BLaER1 treated with 17β-estradiol and CSF1 and Interleukin-3, amounts not matched to agents 10 nM and 100 nM (cell line): ENCODE results near the gene WFDC5.
A peak's percentile ranks its signal among the peaks of the same experiment; 100 is the strongest.
"Not testable (repeated sequence)": the region's sequence is repeated elsewhere in the genome, so short reads cannot be mapped to it uniquely, and the experiment has no call there.

Experiments used
- H3K27ac ChIP-seq, 11 experiments: shearing (Covaris generic); formaldehyde crosslinking; 2 replicates each; pipeline ENCODE4 v1.8.1; 2022
- H3K27me3 ChIP-seq, 11 experiments: shearing (Covaris generic); formaldehyde crosslinking; 2 replicates each; pipeline ENCODE4 v1.8.1; 2022
- H3K36me3 ChIP-seq, 11 experiments: shearing (Covaris generic); formaldehyde crosslinking; 2 replicates each; pipeline ENCODE4 v1.8.1; 2022
- H3K4me1 ChIP-seq, 10 experiments: shearing (Covaris generic); formaldehyde crosslinking; 2 replicates each; pipeline ENCODE4 v1.8.1; 2022
- H3K4me2 ChIP-seq, 11 experiments: shearing (Covaris generic); formaldehyde crosslinking; 2 replicates each; pipeline ENCODE4 v1.8.1; 2022
- H3K4me3 ChIP-seq, 10 experiments: shearing (Covaris generic); formaldehyde crosslinking; 2 replicates each; pipeline ENCODE4 v1.8.1; 2022
- H3K9ac ChIP-seq, 11 experiments: shearing (Covaris generic); formaldehyde crosslinking; 2 replicates each; pipeline ENCODE4 v1.8.1; 2022
- H3K9me3 ChIP-seq, 11 experiments: shearing (Covaris generic); formaldehyde crosslinking; replicated peaks in 1 of 11; 2 replicates each; pipeline ENCODE4 v1.8.1; 2022
- H4K20me1 ChIP-seq, 11 experiments: shearing (Covaris generic); formaldehyde crosslinking; 2 replicates each; pipeline ENCODE4 v1.8.1; 2022
- Cebpa-rat ChIP-seq, 11 experiments: shearing (Covaris generic); IDR thresholded peaks; 2 replicates each; pipeline ENCODE4 v1.8.1; 2022

Gene WFDC5

DNA sequence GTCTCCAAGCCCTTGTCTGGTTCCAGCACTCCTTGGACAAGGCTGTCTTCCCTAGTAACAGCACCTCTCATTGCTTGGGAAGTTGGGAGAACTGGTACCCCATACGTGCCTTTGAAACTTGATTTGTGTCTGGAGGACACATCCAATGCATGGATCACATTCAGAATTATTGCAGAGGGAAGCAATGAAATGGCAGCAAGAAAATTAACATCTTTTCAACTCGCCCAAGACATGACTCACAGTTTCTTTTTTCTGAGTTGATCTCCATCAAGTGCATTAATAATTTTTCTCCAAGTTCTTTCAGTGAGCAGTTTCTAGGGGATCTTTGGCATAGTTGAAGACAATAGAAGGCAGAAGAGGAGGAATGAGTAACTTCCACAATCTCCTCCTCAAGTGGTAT is 37.4 kb upstream of the WFDC5 start:
- Histone ChIP-seq H3K27ac (no peak overlapping the region), H3K9me3 (peaks cover 14 to 43% (median 26%) of the 10 kb centered on the region in 11 experiments; a peak in 20 of 22 replicates), H3K4me2 (peak overlapping the region in 3 of 11 experiments; percentile 3 to 65 (median 57); a peak in 4 of 22 replicates), H3K4me1 (peaks cover 0 to 32% (median 12%) of the 10 kb centered on the region in 10 experiments; a peak in 11 of 20 replicates), H3K36me3 (no peaks in the 10 kb centered on the region; a peak in 2 of 22 replicates), H3K27me3 (no peaks in the 10 kb centered on the region), H4K20me1 (no peaks in the 10 kb centered on the region), H3K4me3 (no peak overlapping the region), H3K9ac (no peak overlapping the region)
- no peak for TF ChIP-seq Cebpa-rat (IDR thresholded peaks at IDR 0.05)

DNA sequence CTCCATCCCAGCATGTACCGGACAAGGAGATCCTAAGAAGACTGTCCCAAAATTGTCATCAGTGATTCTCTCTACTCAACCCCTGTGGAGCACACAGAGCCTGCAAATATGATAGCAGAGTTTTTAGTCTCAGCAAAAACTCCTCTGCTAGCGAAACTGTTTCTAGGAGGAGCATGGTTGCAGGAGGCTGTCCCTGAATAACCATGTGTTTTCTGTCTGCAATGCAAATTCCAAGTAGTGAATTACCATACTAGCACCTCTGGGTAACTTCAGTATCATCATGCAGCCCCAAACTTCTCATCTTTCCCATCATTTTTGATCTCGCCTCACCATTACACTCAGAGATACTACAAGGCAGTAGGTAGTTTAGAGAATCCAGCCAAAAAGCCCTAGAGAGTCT is 34.1 kb upstream of the WFDC5 start:
- Histone ChIP-seq H3K9ac (no peak overlapping the region), H3K9me3 (peaks cover 0 to 10% (median 0%) of the 10 kb centered on the region in 11 experiments; a peak in 4 of 22 replicates), H3K27me3 (no peaks in the 10 kb centered on the region), H3K27ac (no peak overlapping the region), H3K4me2 (no peak overlapping the region), H4K20me1 (no peaks in the 10 kb centered on the region), H3K36me3 (no peaks in the 10 kb centered on the region), H3K4me1 (peaks cover 0 to 20% (median 5%) of the 10 kb centered on the region in 10 experiments; a peak in 11 of 20 replicates), H3K4me3 (no peak overlapping the region)
- no peak for TF ChIP-seq Cebpa-rat (IDR thresholded peaks at IDR 0.05)

DNA sequence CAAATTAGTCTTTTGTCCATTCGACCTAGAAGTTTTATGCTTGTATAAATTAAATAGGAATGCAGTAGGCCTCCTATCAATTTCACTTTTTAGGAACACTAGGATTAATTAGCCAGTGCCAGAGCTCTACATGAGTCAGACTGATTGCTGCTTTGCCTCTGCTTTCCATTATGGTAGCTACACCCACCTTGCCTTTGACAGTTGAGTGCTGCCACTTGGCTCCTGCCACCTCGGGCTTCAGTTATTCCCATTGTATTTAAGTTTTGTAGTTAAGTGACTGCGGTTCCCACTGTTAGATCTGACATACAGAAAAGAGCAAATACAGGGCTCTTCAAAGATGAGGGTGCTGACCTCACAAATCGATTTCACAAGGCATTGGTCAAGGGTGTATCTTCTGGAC is 25.9 kb upstream of the WFDC5 start:
- Histone ChIP-seq H3K4me3 (no peak overlapping the region), H3K27me3 (no peaks in the 10 kb centered on the region), H3K4me1 (no peaks in the 10 kb centered on the region), H3K36me3 (no peaks in the 10 kb centered on the region), H3K9me3 (peaks cover 0 to 22% (median 6%) of the 10 kb centered on the region in 11 experiments; a peak in 8 of 22 replicates), H3K4me2 (no peak overlapping the region), H3K27ac (no peak overlapping the region), H3K9ac (no peak overlapping the region), H4K20me1 (no peaks in the 10 kb centered on the region)
- TF ChIP-seq Cebpa-rat (IDR thresholded peaks at IDR 0.05) = no peak

DNA sequence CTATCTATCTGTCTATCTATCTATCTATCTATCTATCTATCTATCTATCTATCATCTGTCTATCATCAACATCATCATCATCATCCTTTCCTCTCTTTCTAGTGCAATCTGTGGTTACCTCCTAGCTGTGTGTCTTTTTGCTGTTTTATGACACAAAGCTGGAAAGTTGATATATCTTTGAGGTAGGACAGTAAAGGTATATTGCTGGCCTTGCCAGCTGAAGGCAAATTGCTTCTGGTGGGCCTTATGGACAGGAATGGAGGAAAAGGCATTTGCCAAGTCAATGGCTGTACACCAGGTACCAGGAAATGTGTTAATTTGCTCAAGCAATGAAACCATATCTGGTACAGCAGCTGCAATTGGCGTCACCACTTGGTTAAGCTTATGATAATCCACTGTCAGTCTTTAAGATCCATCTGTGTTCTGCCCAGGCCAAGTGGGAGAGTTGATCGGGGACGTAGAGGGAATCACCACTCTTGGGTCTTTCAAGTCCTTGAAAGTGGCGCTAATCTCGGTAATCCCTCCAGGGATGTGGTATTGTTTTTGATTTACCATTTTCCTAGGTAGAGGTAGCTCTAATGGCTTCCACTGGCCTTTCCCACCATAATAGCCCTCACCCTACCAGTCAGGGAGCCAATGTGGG is 24.9 kb upstream of the WFDC5 start:
- H4K20me1 ChIP-seq, H3K9ac ChIP-seq, H3K4me3 ChIP-seq, H3K27ac ChIP-seq, H3K4me2 ChIP-seq, H3K36me3 ChIP-seq, H3K27me3 ChIP-seq, H3K4me1 ChIP-seq: not testable (repeated sequence)
- peaks cover 0 to 22% (median 11%) of the 10 kb centered on the region in 11 experiments; a peak in 11 of 22 replicates for H3K9me3 ChIP-seq

DNA sequence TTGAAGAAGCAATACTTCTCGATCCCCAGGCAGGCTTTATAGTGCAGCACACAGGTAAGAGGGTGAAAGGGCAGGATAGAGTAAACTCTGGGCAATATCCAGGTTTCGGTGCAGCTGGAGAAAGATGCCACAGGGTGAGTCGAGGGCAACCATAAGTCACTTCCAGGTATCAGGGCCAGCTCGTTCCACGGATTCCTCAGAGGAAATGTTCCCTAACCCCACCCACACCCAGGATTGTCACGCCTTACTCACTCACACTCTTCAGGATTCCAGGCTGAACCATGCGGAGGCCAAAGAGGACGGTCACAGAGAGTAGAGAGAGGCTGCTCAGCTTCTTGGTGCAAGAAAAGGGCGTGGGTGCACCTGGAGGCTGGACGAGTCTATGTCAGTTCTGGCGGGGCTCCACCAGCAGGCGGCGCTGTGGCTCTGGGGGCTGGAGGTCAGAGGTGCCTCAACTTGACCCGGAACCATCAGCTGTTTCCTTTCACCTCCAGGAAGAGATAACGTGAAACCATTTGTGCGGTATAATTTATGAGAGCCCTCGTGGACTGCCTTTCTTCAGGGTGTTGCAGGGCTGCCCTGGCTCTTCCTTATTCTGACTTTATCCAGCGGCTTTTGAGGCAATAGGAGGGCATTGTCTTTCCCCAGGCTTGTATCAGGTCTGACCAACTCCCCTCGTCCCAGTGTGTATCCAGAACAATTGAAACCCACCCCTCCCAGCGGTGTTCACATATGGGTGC is 23.8 kb upstream of the WFDC5 start:
- Histone ChIP-seq H3K27ac (no peak overlapping the region), H3K9ac (no peak overlapping the region), H3K27me3 (no peaks in the 10 kb centered on the region), H3K9me3 (peaks cover 0 to 22% (median 11%) of the 10 kb centered on the region in 11 experiments; a peak in 11 of 22 replicates), H3K4me3 (no peak overlapping the region), H3K4me1 (no peaks in the 10 kb centered on the region), H3K36me3 (no peaks in the 10 kb centered on the region), H4K20me1 (no peaks in the 10 kb centered on the region), H3K4me2 (no peak overlapping the region)
- TF ChIP-seq Cebpa-rat (IDR thresholded peaks at IDR 0.05) = no peak

DNA sequence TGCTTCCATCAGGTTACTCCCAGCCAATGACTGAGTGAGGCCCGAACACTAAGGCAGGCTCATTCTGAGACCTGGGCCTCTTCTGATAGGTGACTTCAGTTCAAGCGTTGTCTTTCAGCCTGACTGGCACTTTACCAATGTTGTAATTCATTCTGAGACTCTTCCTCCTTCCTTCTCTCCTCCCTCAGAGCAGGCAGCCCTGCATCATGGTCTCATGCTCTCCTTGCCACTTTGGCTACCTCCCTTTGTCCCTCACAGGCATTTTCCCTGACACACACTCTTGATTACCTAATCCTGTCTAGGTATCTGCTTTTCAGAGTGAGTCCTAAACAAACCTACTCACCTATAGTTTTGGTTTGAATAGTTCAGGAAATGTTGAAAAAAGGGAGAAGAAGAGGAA is 21.9 kb upstream of the WFDC5 start:
- Histone ChIP-seq H3K27me3 (no peaks in the 10 kb centered on the region), H3K9ac (no peak overlapping the region), H3K4me3 (no peak overlapping the region), H3K4me1 (no peaks in the 10 kb centered on the region), H3K36me3 (no peaks in the 10 kb centered on the region), H4K20me1 (no peaks in the 10 kb centered on the region), H3K9me3 (peaks cover 0 to 11% (median 6%) of the 10 kb centered on the region in 11 experiments; a peak in 9 of 22 replicates), H3K27ac (no peak overlapping the region), H3K4me2 (no peak overlapping the region)
- no peak for TF ChIP-seq Cebpa-rat (IDR thresholded peaks at IDR 0.05)

DNA sequence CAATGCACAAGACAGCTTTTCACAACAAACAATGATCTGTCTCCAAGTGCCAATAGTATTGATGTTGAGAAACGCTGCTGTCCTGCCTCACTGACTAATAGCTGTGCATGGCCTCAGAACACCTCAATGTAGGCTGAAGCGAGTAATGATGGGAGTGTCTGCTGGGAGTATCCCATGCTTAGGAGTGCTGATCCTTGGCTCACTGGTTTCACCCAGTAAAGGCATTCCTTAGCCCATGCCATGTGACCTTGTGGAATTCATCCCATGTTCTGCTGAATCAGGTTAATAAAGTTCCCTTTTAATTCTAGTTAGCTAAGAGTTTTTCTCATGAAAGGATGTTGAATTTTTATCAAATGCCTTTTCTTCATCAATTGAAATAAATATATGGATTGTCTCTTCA is 13.1 kb upstream of the WFDC5 start:
- no peak overlapping the region for H3K9ac ChIP-seq
- TF ChIP-seq Cebpa-rat (IDR thresholded peaks at IDR 0.05) = no peak
- H3K4me3 ChIP-seq = no peak overlapping the region

DNA sequence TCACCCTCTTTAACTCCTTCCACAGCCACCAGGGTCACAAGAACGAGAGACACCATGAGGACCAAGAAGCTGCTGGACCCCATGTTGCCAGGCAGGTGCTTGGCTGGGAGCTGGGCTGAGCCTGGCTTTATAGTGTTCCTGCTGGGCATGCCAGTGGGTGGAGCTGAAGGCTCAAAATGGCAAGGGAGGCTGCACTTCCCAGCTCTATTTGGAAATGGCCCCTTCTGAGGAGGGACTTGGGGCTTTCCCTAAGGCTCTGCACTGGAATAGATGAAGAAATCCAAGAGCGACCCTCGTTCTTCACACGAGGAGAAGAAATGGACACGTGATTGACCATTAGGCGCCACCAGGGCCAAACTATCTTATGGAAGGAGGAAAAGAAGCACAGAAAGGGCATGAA is 9.4 kb upstream of the WFDC5 start, which contains the start of gene WFDC12:
Gene WFDC12 (minus strand): TSS at position 101 of the 400 bp plus-strand sequence. CDS start 18 bp downstream, at position 83.
- TF ChIP-seq Cebpa-rat (IDR thresholded peaks at IDR 0.05) = no peak
- H4K20me1 ChIP-seq = no peaks in the 10 kb centered on the region
- H3K36me3 ChIP-seq = no peaks in the 10 kb centered on the region
- no peak within 1 kb of the TSS for H3K4me2 ChIP-seq
- H3K9ac ChIP-seq = no peak within 1 kb of the TSS
- no peaks in the 10 kb centered on the region; a peak in 1 of 20 replicates for H3K4me1 ChIP-seq
- H3K27me3 ChIP-seq = no peaks in the 10 kb centered on the region
- H3K4me3 ChIP-seq = no peak within 1 kb of the TSS
- no peak within 1 kb of the TSS for H3K27ac ChIP-seq
- peaks cover 0 to 7% (median 0%) of the 10 kb centered on the region in 11 experiments; a peak in 7 of 22 replicates for H3K9me3 ChIP-seq

More for the DNA sequence above, 13.1 kb upstream of the WFDC5 start:
- no peaks in the 10 kb centered on the region; a peak in 1 of 20 replicates for H3K4me1 ChIP-seq
- H3K27ac ChIP-seq = no peak overlapping the region
- H3K9me3 ChIP-seq = 0 out of 22 replicates have a peak, but pooled peaks cover 0 to 5% (median 0%) of the 10 kb centered on the region in 11 experiments
- H3K36me3 ChIP-seq = no peaks in the 10 kb centered on the region
- no peaks in the 10 kb centered on the region for H4K20me1 ChIP-seq
- H3K27me3 ChIP-seq = no peaks in the 10 kb centered on the region
- H3K4me2 ChIP-seq = no peak overlapping the region

DNA sequence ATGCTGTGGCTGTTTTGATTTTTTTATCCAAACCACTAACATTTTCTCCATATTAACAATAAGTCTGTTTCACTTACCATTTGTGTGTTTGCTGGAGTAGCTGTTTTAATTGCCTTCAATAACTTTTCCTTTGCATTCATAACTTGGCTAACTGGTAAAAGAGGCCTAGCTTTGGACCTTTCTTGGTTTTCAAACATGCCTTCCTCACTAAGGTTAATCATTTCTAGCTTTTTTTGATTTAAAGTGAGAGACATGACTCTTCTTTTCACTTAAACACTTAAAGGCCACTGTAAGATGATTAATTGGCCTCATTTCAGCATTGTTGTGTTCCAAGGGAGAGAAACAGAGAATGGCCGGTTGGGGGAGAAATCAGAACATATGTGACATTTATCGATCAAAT is 6.4 kb upstream of the WFDC5 start:
- H3K27me3 ChIP-seq = no peaks in the 10 kb centered on the region

More for the DNA sequence above, 6.4 kb upstream of the WFDC5 start:
- no peak for TF ChIP-seq Cebpa-rat (IDR thresholded peaks at IDR 0.05)
- H3K9me3 ChIP-seq = peaks cover 0 to 7% (median 0%) of the 10 kb centered on the region in 11 experiments; a peak in 7 of 22 replicates
- no peak overlapping the region for H3K4me2 ChIP-seq
- no peak overlapping the region for H3K27ac ChIP-seq
- no peak overlapping the region for H3K4me3 ChIP-seq
- no peaks in the 10 kb centered on the region for H3K4me1 ChIP-seq
- no peaks in the 10 kb centered on the region for H3K36me3 ChIP-seq
- H4K20me1 ChIP-seq = no peaks in the 10 kb centered on the region
- no peak overlapping the region for H3K9ac ChIP-seq
